Measurements from ENCODE around the gene PSMB10.
"Not testable (repeated sequence)": the region's sequence is repeated elsewhere in the genome, so short reads cannot be mapped to it uniquely, and the experiment has no call there.

PSMB10 gene

GRCh38 chr16:67942200-67942509 lies 5.5 kb upstream of the PSMB10 start:
- DNase-seq (ENCODE audit: low read depth), result no peak

- no peak for DNase-seq (ENCODE audit: low read depth)
Measured at GRCh38 chr16:67941469-67942199, 5.0 kb upstream of the PSMB10 start.

- no peak for DNase-seq (ENCODE audit: low read depth)
Measured at GRCh38 chr16:67940446-67941089, 3.9 kb upstream of the PSMB10 start.

- no peak for DNase-seq (ENCODE audit: low read depth)
Measured at GRCh38 chr16:67939507-67940445, 3.1 kb upstream of the PSMB10 start.

- DNase-seq (ENCODE audit: low read depth), result not testable (repeated sequence)
Measured at GRCh38 chr16:67937713-67938112, 1.1 kb upstream of the PSMB10 start.

GRCh38 chr16:67936880-67937605 lies 393 bp upstream of the PSMB10 start:
- DNase-seq (ENCODE audit: low read depth), result peak; percentile 56

- peak; percentile 86 for DNase-seq (ENCODE audit: low read depth)
Measured at GRCh38 chr16:67935402-67936123, 1.1 kb downstream of the PSMB10 start.

GRCh38 chr16:67935101-67935401 lies 1.6 kb downstream of the PSMB10 start:
- DNase-seq (ENCODE audit: low read depth), result no peak

GRCh38 chr16:67934306-67935100 lies 2.1 kb downstream of the PSMB10 start:
- no peak for DNase-seq (ENCODE audit: low read depth)

GRCh38 chr16:67933805-67934204 lies 2.8 kb downstream of the PSMB10 start:
- no peak for DNase-seq (ENCODE audit: low read depth)

GRCh38 chr16:67932462-67932840 lies 4.2 kb downstream of the PSMB10 start:
- DNase-seq (ENCODE audit: low read depth), result no peak

- no peak for DNase-seq (ENCODE audit: low read depth)
Measured at GRCh38 chr16:67931712-67932461, 4.8 kb downstream of the PSMB10 start, which contains the start of gene CTRL. Gene CTRL (minus strand): TSS chr16:67931862. CDS start chr16:67931852, 10 bp downstream.

- DNase-seq (ENCODE audit: low read depth), result no peak
Measured at GRCh38 chr16:67930678-67931211, 5.9 kb downstream of the PSMB10 start.

GRCh38 chr16:67930191-67930590 lies 6.5 kb downstream of the PSMB10 start:
- DNase-seq (ENCODE audit: low read depth), result no peak

GRCh38 chr16:67928561-67929364 lies 7.9 kb downstream of the PSMB10 start:
- DNase-seq (ENCODE audit: low read depth), result peak; percentile 53

GRCh38 chr16:67928147-67928546 lies 8.5 kb downstream of the PSMB10 start:
- no peak for DNase-seq (ENCODE audit: low read depth)

- no peak for DNase-seq (ENCODE audit: low read depth)
Measured at GRCh38 chr16:67927131-67927941, 9.3 kb downstream of the PSMB10 start.

- no peak for DNase-seq (ENCODE audit: low read depth)
Measured at GRCh38 chr16:67926181-67926750, 10.4 kb downstream of the PSMB10 start.
